Fibroblast of lung (primary cell): ENCODE data around the gene C1QC. TPM values are rescaled to one million over a fixed set of nuclear protein-coding genes. Genes with fewer than 3 reads are reported as not detected.

Source experiments
- DNase-seq, 2 donors: peaks; one replicate each; pipeline versions ENCODE4 v3.0.0 to v3.0.0-alpha.2; 2010; ENCODE audit warnings: low read depth in 2 of 2
- H2AFZ ChIP-seq: 2 replicates; pipeline ENCODE4 v1.5.1; 2012; ENCODE audit warnings: low read length, control low read depth, inconsistent platforms
- H3K27ac ChIP-seq: 2 replicates; pipeline ENCODE4 v1.5.1; 2011; ENCODE audit warnings: low read length, control low read depth; ENCODE audit not compliant: insufficient read depth
- H3K27me3 ChIP-seq: 2 replicates; pipeline ENCODE4 v1.5.1; 2011; ENCODE audit warnings: mild to moderate bottlenecking, low read length; ENCODE audit not compliant: control insufficient read depth, insufficient read depth
- H3K36me3 ChIP-seq: 2 replicates; pipeline ENCODE4 v1.5.1; 2011; ENCODE audit warnings: low read length; ENCODE audit not compliant: control insufficient read depth, insufficient read depth
- H3K4me1 ChIP-seq: 2 replicates; pipeline ENCODE4 v1.5.1; 2011; ENCODE audit warnings: low read length; ENCODE audit not compliant: control insufficient read depth, insufficient read depth; ENCODE audit errors: extremely low read depth
- H3K4me2 ChIP-seq: 2 replicates; pipeline ENCODE4 v1.5.1; 2011; ENCODE audit warnings: low read length, control low read depth; ENCODE audit not compliant: insufficient read depth; ENCODE audit errors: extremely low read depth
- H3K4me3 ChIP-seq, 4 experiments: fragments of 200-600 bp in 1 of 4; sonication (generic) in 1 of 4; replicated peaks in 1 of 4; 2 replicates each; pipeline ENCODE4 v1.5.1; 2011 to 2016; ENCODE audit warnings: low read length in 4 of 4, low read depth in 3 of 4, mild to moderate bottlenecking in 3 of 4, control low read depth in 2 of 4, inconsistent platforms in 1 of 4, mixed read lengths in 1 of 4; ENCODE audit not compliant: insufficient read depth in 1 of 4; ENCODE audit errors: control extremely low read depth in 1 of 4
- H3K79me2 ChIP-seq: 2 replicates; pipeline ENCODE4 v1.5.1; 2012; ENCODE audit warnings: mild to moderate bottlenecking, low read length, inconsistent platforms; ENCODE audit not compliant: control insufficient read depth, insufficient read depth
- H3K9ac ChIP-seq: 2 replicates; pipeline ENCODE4 v1.5.1; 2011; ENCODE audit warnings: mild to moderate bottlenecking, low read length, control low read depth; ENCODE audit not compliant: insufficient read depth
- H3K9me3 ChIP-seq: 2 replicates; pipeline ENCODE4 v1.5.1; 2012; ENCODE audit warnings: low read depth, low read length; ENCODE audit not compliant: control insufficient read depth, insufficient read depth
- H4K20me1 ChIP-seq: 2 replicates; pipeline ENCODE4 v1.5.1; 2011; ENCODE audit warnings: low read length; ENCODE audit not compliant: control insufficient read depth, insufficient read depth; ENCODE audit errors: extremely low read depth
- EZH2 ChIP-seq: IDR thresholded peaks from 2 replicates; pipeline ENCODE4 v1.5.1; 2012; ENCODE audit warnings: low read length, control low read depth, mild to moderate bottlenecking; ENCODE audit errors: missing control alignments
- polyA plus RNA-seq, 2 donors: library from polyadenylated mRNA; depleted of rRNA in 1 of 2; stranded (reverse) in 1 of 2; unstranded in 1 of 2; fragments of >200 nt; gene quantifications; 2 replicates each; pipeline ENCODE4 v1.2.1, GENCODE V29; 2011 to 2012; ENCODE audit warnings: missing spikeins in 1 of 2
- total RNA-seq: library from RNA; depleted of rRNA; stranded (reverse); fragments of >200 nt; gene quantifications from 2 replicates; pipeline ENCODE4 v1.2.1, GENCODE V29; 2014
- TF ChIP-seq, protein P1 (sequence below), 2 donors: IDR thresholded peaks in 1 of 2; conservative IDR thresholded peaks in 1 of 2; 1 replicate in 1 of 2; 2 replicates in 1 of 2; pipeline ENCODE4 v1.5.1; 2011 to 2012; ENCODE audit warnings: low read length in 2 of 2, control low read depth in 1 of 2, inconsistent platforms in 1 of 2, low read depth in 1 of 2, mild to moderate bottlenecking in 1 of 2

Gene C1QC
- total and polyA plus RNA-seq, 2 donors (not counting 1 experiment from before 2014, with no cell fraction given), result not detected

DNA sequence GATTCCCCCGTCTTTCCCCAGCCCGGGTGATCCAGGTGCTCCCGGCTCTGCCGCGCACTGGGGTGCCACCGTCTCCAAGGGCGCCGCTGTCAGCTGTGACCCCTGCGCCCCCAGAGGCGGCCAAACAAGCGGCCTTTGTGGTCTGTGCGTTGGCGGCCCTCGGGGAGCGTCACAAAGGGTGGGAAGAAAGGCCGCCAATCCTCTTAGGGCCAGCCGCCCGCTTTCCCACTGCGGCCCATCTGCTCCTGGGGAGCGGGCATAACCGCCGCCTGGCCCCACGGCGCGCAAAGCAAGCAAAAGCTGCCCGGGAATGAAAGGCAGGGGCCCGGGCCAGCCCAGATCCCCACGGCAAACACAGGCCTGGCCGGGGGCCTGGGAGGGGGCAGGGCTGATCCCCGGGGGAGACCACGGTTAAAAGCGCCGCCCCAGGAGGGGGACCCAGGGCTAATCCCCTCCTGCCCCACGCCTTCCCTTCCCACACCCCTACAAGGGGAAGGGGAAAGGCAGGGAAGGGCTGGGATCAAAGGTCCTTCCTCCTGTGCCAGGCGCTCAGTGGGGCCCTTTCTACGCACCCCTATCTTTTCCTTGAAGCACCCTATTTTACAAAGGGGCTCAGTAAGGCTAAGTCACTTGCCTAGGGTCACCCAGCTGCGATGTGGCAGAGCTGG lies 33.6 kb downstream of the C1QC start:
- DNase-seq, result peak in 1 of 2 donors; percentile 49
- H2AFZ ChIP-seq, result no peak overlapping the region
- peaks cover 12% of the 10 kb centered on the region for H3K27me3 ChIP-seq
- TF ChIP-seq, protein P1, sequence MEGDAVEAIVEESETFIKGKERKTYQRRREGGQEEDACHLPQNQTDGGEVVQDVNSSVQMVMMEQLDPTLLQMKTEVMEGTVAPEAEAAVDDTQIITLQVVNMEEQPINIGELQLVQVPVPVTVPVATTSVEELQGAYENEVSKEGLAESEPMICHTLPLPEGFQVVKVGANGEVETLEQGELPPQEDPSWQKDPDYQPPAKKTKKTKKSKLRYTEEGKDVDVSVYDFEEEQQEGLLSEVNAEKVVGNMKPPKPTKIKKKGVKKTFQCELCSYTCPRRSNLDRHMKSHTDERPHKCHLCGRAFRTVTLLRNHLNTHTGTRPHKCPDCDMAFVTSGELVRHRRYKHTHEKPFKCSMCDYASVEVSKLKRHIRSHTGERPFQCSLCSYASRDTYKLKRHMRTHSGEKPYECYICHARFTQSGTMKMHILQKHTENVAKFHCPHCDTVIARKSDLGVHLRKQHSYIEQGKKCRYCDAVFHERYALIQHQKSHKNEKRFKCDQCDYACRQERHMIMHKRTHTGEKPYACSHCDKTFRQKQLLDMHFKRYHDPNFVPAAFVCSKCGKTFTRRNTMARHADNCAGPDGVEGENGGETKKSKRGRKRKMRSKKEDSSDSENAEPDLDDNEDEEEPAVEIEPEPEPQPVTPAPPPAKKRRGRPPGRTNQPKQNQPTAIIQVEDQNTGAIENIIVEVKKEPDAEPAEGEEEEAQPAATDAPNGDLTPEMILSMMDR (conservative IDR thresholded peaks at IDR 0.05 in 1 of 2, IDR thresholded peaks at IDR 0.05 in 1 of 2; ENCODE audit: low read depth in 1 of 2, low read length in 2 of 2), result no peak
- TF ChIP-seq EZH2, result no peak
- H4K20me1 ChIP-seq, result no peaks in the 10 kb centered on the region
- no peak overlapping the region for H3K27ac ChIP-seq
- no peaks in the 10 kb centered on the region for H3K4me1 ChIP-seq
- no peaks in the 10 kb centered on the region for H3K9me3 ChIP-seq
- no peaks in the 10 kb centered on the region for H3K79me2 ChIP-seq
- no peak overlapping the region for H3K4me2 ChIP-seq
- H3K36me3 ChIP-seq, result no peaks in the 10 kb centered on the region
- no peak overlapping the region for H3K9ac ChIP-seq
- no peak overlapping the region for H3K4me3 ChIP-seq

- no peak overlapping the region for H3K4me2 ChIP-seq
- no peaks in the 10 kb centered on the region for H3K79me2 ChIP-seq
- TF ChIP-seq, protein P1 (conservative IDR thresholded peaks at IDR 0.05 in 1 of 2, IDR thresholded peaks at IDR 0.05 in 1 of 2; ENCODE audit: low read depth in 1 of 2, low read length in 2 of 2), result no peak
- TF ChIP-seq EZH2, result no peak
- no peak overlapping the region for H3K9ac ChIP-seq
- H3K4me1 ChIP-seq, result no peaks in the 10 kb centered on the region
- peaks cover 8% of the 10 kb centered on the region for H3K27me3 ChIP-seq
- H3K4me3 ChIP-seq, result no peak overlapping the region
- H4K20me1 ChIP-seq, result no peaks in the 10 kb centered on the region
- no peak overlapping the region for H3K27ac ChIP-seq
- no peaks in the 10 kb centered on the region for H3K36me3 ChIP-seq
- DNase-seq, result no peak
- no peaks in the 10 kb centered on the region for H3K9me3 ChIP-seq
- H2AFZ ChIP-seq, result no peak overlapping the region
Measured at GRCh38 chr1:22677931-22678896, 34.8 kb downstream of the C1QC start.

- TF ChIP-seq, protein P1 (conservative IDR thresholded peaks at IDR 0.05 in 1 of 2, IDR thresholded peaks at IDR 0.05 in 1 of 2; ENCODE audit: low read depth in 1 of 2, low read length in 2 of 2), result no peak
- no peak for TF ChIP-seq EZH2
- no peaks in the 10 kb centered on the region for H4K20me1 ChIP-seq
- no peak overlapping the region for H2AFZ ChIP-seq
- peaks cover 9% of the 10 kb centered on the region for H3K27me3 ChIP-seq
- H3K79me2 ChIP-seq, result no peaks in the 10 kb centered on the region
- no peak overlapping the region for H3K4me3 ChIP-seq
- H3K9ac ChIP-seq, result no peak overlapping the region
- no peak overlapping the region for H3K4me2 ChIP-seq
- no peak overlapping the region for H3K27ac ChIP-seq
- H3K9me3 ChIP-seq, result no peaks in the 10 kb centered on the region
- DNase-seq, result no peak
- no peaks in the 10 kb centered on the region for H3K36me3 ChIP-seq
- no peaks in the 10 kb centered on the region for H3K4me1 ChIP-seq
Measured at GRCh38 chr1:22680726-22681125, 37.3 kb downstream of the C1QC start.
